Mesendoderm (in vitro differentiated cells): ENCODE data around the gene CSF1R.

Experiments used
- DNase-seq: peaks from one replicate; pipeline ENCODE4 v3.0.0; 2013
- H2AK5ac ChIP-seq: 2 replicates; pipeline ENCODE4 v1.6.1; 2013; ENCODE audit warnings: low read length, inconsistent platforms
- H2BK120ac ChIP-seq: 2 replicates; pipeline ENCODE4 v1.6.1; 2013; ENCODE audit warnings: low read depth, mild to moderate bottlenecking, low read length, moderate library complexity, mixed read lengths
- H2BK15ac ChIP-seq: replicated peaks from 2 replicates; pipeline ENCODE4 v1.6.1; 2013; ENCODE audit warnings: low read depth, mild to moderate bottlenecking, moderate library complexity
- H2BK5ac ChIP-seq: 2 replicates; pipeline ENCODE4 v1.6.1; 2013; ENCODE audit warnings: low read length, inconsistent platforms
- H3K18ac ChIP-seq: 2 replicates; pipeline ENCODE4 v1.6.1; 2013; ENCODE audit warnings: mild to moderate bottlenecking, low read length, mixed read lengths
- H3K23ac ChIP-seq: one replicate; pipeline ENCODE4 v1.6.1; 2013; ENCODE audit warnings: low read length
- H3K27ac ChIP-seq: 2 replicates; pipeline ENCODE4 v1.5.1; 2013; ENCODE audit warnings: low read depth, mild to moderate bottlenecking, inconsistent platforms, low read length, moderate library complexity
- H3K27me3 ChIP-seq: 2 replicates; pipeline ENCODE4 v1.6.1; 2013; ENCODE audit warnings: low read length, control low read depth, mild to moderate bottlenecking, inconsistent platforms; ENCODE audit not compliant: insufficient read depth, poor library complexity
- H3K36me3 ChIP-seq: 2 replicates; pipeline ENCODE4 v1.6.1; 2013; ENCODE audit warnings: low read length, inconsistent platforms; ENCODE audit not compliant: control insufficient read depth, insufficient read depth
- H3K4ac ChIP-seq: one replicate; pipeline ENCODE4 v1.6.1; 2013; ENCODE audit warnings: low read depth, mild to moderate bottlenecking, low read length, moderate library complexity
- H3K4me1 ChIP-seq: 2 replicates; pipeline ENCODE4 v1.6.1; 2013; ENCODE audit warnings: low read depth, low read length, inconsistent platforms; ENCODE audit not compliant: control insufficient read depth
- H3K4me2 ChIP-seq: 2 replicates; pipeline ENCODE4 v1.6.1; 2013; ENCODE audit warnings: low read length
- H3K4me3 ChIP-seq: 2 replicates; pipeline ENCODE4 v1.5.1; 2013; ENCODE audit warnings: mild to moderate bottlenecking, low read length
- H3K56ac ChIP-seq: one replicate; pipeline ENCODE4 v1.6.1; 2013; ENCODE audit warnings: low read length
- H3K79me1 ChIP-seq: 2 replicates; pipeline ENCODE4 v1.6.1; 2013; ENCODE audit warnings: low read length, inconsistent platforms
- H3K79me2 ChIP-seq: 2 replicates; pipeline ENCODE4 v1.6.1; 2013; ENCODE audit warnings: mild to moderate bottlenecking, low read length; ENCODE audit not compliant: control insufficient read depth, insufficient read depth
- H3K9ac ChIP-seq: 2 replicates; pipeline ENCODE4 v1.6.1; 2013; ENCODE audit warnings: low read length, inconsistent platforms
- H4K5ac ChIP-seq: one replicate; pipeline ENCODE4 v1.6.1; 2013; ENCODE audit warnings: low read length
- H4K8ac ChIP-seq: one replicate; pipeline ENCODE4 v1.6.1; 2013; ENCODE audit warnings: low read depth, mild to moderate bottlenecking, control low read depth, low read length, moderate library complexity
- WGBS: extraction: QIAGEN DNeasy Blood & Tissue Kit; methylation state at CpG from one replicate; pipeline ENCODE4 v1.1.7; 2013; ENCODE audit warnings: low lambda C conversion rate, missing lambda C conversion rate; ENCODE audit not compliant: insufficient coverage; ENCODE audit errors: extremely low coverage; 5-methylcytosine and 5-hydroxymethylcytosine counted together

The CSF1R gene

DNA sequence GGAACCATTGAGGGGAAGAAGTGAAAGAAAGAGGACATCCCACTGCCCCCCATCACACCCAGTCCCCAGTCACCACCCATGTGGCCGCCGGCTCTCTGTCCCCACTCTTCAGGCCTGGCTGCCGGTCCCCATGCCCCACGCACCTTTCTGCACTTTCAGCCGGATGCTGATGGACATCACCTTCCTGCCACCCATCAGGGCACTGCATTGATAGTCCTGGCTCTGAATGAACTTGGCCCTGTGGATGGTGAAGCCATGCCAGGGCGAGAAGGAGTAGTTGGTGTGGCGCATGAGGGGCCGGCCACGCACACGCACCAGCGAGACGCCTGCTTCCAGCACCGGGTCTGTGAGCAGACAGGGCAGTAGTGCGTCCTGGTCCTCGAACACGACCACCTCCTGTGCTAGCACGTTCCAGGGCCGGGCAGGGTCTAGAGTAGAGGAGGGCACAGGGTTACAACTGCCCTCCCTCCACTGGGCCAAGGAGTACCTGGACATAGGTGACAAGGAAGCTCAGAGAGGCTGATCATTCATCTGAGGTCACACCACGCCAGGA is 6.4 kb downstream of the CSF1R start:
- Histone ChIP-seq H3K18ac (no peak overlapping the region), H2BK15ac (no peak overlapping the region), H3K36me3 (no peaks in the 10 kb centered on the region), H4K5ac (no peak overlapping the region), H2BK120ac (no peak overlapping the region), H2BK5ac (no peak overlapping the region), H4K8ac (no peak overlapping the region), H3K4me2 (no peak overlapping the region), H3K4me1 (no peaks in the 10 kb centered on the region), H3K79me1 (no peaks in the 10 kb centered on the region), H3K27ac (no peak overlapping the region), H3K9ac (no peak overlapping the region), H2AK5ac (no peak overlapping the region), H3K23ac (no peak overlapping the region), H3K4me3 (no peak overlapping the region), H3K27me3 (no peaks in the 10 kb centered on the region), H3K4ac (no peak overlapping the region), H3K79me2 (no peaks in the 10 kb centered on the region), H3K56ac (no peak overlapping the region)
- DNase-seq, result no peak
- no CpG with 5 or more reads among the region's 19 CpGs for WGBS

DNA sequence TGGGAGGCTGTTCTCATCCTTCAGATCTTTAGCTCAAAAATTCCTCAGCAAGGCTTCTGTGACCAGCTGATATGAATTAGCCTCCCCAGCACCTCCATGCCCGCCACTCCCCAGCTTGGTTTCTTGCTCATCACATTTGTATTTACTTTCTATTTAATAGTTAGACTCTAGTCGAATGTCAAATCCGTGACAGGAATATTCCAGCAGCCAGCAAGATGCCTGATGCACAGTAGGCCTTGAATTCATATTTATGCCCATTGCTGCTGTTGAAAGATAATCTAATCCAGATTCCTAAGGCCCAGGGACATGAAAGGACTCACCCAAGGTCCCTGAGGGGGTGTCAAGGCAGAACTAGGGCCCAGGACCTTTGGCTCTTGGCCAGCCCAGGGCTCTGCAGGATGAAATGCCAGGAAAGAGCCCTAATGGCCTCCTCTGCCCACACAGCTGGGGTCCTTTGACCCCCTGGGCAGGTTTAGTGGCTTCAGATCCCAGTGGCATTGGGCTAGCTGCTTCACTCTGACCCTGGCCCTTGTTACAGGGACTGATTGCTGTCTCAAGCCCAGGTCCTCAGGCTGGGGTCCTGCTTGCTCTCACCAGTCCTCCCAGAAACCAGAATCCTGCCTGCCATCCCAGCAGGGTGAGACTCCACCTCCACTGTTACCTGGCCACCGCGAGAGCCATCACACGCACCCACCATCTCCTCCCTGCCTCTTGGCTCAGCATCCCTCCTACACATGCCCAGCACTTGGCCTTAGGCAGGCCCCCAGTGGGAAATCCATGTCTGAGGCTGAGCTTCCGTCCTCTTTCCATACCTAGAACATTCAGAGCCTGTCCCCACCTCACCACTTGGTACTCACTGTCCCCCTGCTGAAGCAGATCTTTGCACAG is 7.3 kb downstream of the CSF1R start:
- Histone ChIP-seq H2AK5ac (no peak overlapping the region), H3K23ac (no peak overlapping the region), H4K5ac (no peak overlapping the region), H3K9ac (no peak overlapping the region), H2BK120ac (no peak overlapping the region), H3K27ac (no peak overlapping the region), H3K36me3 (no peaks in the 10 kb centered on the region), H4K8ac (no peak overlapping the region), H3K79me2 (no peaks in the 10 kb centered on the region), H3K27me3 (no peaks in the 10 kb centered on the region), H3K4me2 (no peak overlapping the region), H2BK15ac (no peak overlapping the region), H3K4ac (no peak overlapping the region), H2BK5ac (no peak overlapping the region), H3K79me1 (no peaks in the 10 kb centered on the region), H3K56ac (no peak overlapping the region), H3K18ac (no peak overlapping the region), H3K4me1 (no peaks in the 10 kb centered on the region), H3K4me3 (no peak overlapping the region)
- no peak for DNase-seq
- WGBS, result no CpG with 5 or more reads among the region's 7 CpGs

DNA sequence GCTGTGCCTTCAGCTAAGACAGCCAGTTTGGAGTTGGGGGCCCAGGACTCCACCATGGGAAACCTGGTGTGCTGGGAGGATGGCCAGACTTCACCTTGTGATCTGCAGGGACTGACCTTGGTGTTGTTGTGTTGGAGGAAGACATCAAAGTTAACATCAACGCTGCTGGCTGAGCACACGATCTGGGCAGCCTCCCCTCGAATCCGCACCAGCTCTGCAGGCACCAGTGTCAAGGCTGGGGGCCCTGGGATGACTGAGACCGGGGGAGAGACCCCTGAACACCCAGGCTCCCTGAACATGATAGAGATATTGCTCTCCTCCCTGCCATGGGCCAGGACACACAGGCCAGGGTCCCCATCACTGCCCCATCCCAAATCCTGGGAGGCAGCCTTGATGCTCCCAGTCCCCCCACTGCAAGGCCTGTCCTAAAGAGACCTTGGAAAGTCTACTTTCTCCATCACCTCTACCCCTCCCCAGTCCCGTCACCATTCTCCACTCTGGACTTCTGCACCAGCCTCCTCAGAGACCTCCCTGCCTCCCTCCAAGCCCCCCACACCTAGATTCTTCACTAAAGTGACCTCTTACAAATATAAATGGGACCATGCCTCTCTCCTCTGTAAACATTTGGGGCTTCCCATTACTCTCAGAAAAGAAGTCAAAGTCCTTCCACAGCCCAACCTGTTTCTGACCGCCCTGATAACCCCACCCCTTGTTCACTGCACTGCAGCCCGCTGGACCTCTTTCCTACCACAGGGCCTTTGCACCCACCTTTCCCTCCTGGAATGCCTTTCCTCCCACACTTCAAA is 8.2 kb downstream of the CSF1R start:
- Histone ChIP-seq H3K79me1 (no peaks in the 10 kb centered on the region), H3K56ac (no peak overlapping the region), H3K9ac (no peak overlapping the region), H3K27me3 (no peaks in the 10 kb centered on the region), H2BK120ac (no peak overlapping the region), H2AK5ac (no peak overlapping the region), H3K4me3 (no peak overlapping the region), H3K4me2 (no peak overlapping the region), H3K79me2 (no peaks in the 10 kb centered on the region), H3K27ac (no peak overlapping the region), H3K4ac (no peak overlapping the region), H2BK5ac (no peak overlapping the region), H2BK15ac (no peak overlapping the region), H3K23ac (no peak overlapping the region), H4K5ac (no peak overlapping the region), H3K4me1 (no peaks in the 10 kb centered on the region), H3K36me3 (no peaks in the 10 kb centered on the region), H3K18ac (no peak overlapping the region), H4K8ac (no peak overlapping the region)
- no peak for DNase-seq
- no CpG with 5 or more reads among the region's 8 CpGs for WGBS

DNA sequence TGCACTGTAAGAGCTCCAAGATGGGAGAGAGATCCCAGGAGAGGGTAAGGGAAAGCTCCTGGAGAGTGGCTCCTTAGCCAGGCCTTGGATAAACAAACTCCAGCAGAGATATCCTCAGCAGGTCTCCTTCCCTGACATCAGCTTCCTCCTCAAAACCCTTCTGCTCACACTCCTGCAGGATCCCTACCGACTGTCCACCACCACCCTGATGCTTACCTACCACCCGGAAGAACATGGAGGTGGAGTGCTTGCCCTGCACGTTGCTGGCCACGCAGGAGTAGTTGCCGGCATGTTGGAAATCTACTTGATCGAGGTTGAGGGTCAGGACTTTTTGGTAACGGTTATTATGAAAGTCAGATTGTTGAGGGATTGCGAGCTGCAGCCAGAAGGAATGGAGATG is 9.3 kb downstream of the CSF1R start:
- no peaks in the 10 kb centered on the region for H3K79me2 ChIP-seq
- H4K8ac ChIP-seq, result no peak overlapping the region
- H3K4me3 ChIP-seq, result no peak overlapping the region
- no peak overlapping the region for H3K4me2 ChIP-seq
- H2BK15ac ChIP-seq, result no peak overlapping the region
- no peaks in the 10 kb centered on the region for H3K27me3 ChIP-seq
- H3K4ac ChIP-seq, result no peak overlapping the region
- no peak overlapping the region for H3K23ac ChIP-seq
- no peak overlapping the region for H2AK5ac ChIP-seq
- WGBS, result no CpG with 5 or more reads among the region's 8 CpGs
- no peak overlapping the region for H3K27ac ChIP-seq
- no peak overlapping the region for H3K9ac ChIP-seq
- H3K4me1 ChIP-seq, result no peaks in the 10 kb centered on the region
- no peak overlapping the region for H2BK120ac ChIP-seq
- H3K56ac ChIP-seq, result no peak overlapping the region
- H3K18ac ChIP-seq, result no peak overlapping the region
- no peaks in the 10 kb centered on the region for H3K79me1 ChIP-seq
- H3K36me3 ChIP-seq, result no peaks in the 10 kb centered on the region
- H4K5ac ChIP-seq, result no peak overlapping the region
- no peak for DNase-seq
- no peak overlapping the region for H2BK5ac ChIP-seq

DNA sequence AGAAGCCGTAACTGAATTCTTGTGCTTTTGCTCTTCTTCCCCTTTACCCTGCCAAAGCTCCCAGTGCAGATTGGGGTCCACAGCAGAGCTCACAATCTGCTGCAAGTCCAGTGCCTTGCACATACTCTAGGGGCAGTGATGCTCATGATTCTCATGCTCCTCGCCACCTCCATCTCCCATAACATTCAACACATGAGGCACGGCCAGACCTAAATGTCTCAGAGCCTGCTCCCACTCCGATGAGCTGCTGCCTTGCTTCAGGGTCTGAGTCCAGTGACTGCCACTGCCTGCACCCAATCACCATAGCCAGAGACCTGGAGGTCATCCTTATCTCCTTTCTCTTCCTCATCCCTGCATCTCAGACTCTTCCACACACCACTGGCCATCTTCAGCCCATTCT is 10.5 kb downstream of the CSF1R start:
- Histone ChIP-seq H3K79me1 (no peaks in the 10 kb centered on the region), H3K23ac (no peak overlapping the region), H4K5ac (no peak overlapping the region), H3K27me3 (no peaks in the 10 kb centered on the region), H2AK5ac (no peak overlapping the region), H2BK5ac (no peak overlapping the region), H2BK120ac (no peak overlapping the region), H3K18ac (no peak overlapping the region), H3K27ac (no peak overlapping the region), H3K9ac (no peak overlapping the region), H4K8ac (no peak overlapping the region), H3K4me3 (no peak overlapping the region), H3K36me3 (no peaks in the 10 kb centered on the region), H2BK15ac (no peak overlapping the region), H3K4me2 (no peak overlapping the region), H3K79me2 (no peaks in the 10 kb centered on the region), H3K56ac (no peak overlapping the region), H3K4ac (no peak overlapping the region), H3K4me1 (no peaks in the 10 kb centered on the region)
- WGBS, result no CpG with 5 or more reads among the region's 4 CpGs
- peak; percentile 25 for DNase-seq
